A673 (cell line): ENCODE results near the gene KCNAB2. TPM values are rescaled to one million over a fixed set of nuclear protein-coding genes. Genes with fewer than 3 reads are reported as not detected.

Experiments
- BruUV-seq: library from RNA; stranded (reverse); fragments of 400-500 nt; replicated peaks from 2 replicates; lab custom pipeline; 2021; lab: Mats Ljungman, UMichigan
- CTCF ChIA-PET: fragments of 300-600 bp; sonication (Branson Sonifier 250); formaldehyde crosslinking; loops from one replicate; lab custom pipeline; 2022; ENCODE audit warnings: antibody characterized with exemption; lab: Charles Lee
- POLR2A ChIA-PET: fragments of 300-600 bp; sonication (Branson Sonifier 250); formaldehyde crosslinking; loops from one replicate; lab custom pipeline; 2022; ENCODE audit warnings: antibody characterized with exemption; ENCODE audit not compliant: low non-redundant PET; lab: Charles Lee
- DNase-seq: peaks from one replicate; pipeline ENCODE4 v3.0.0-alpha.2; 2015; ENCODE audit warnings: low spot score
- H3K27ac ChIP-seq: fragments of 200-600 bp; sonication (generic); 2 replicates; pipeline ENCODE4 v1.5.1; 2016; ENCODE audit warnings: mixed run types, low read depth, mild to moderate bottlenecking, mixed read lengths, antibody characterized with exemption, low read length; ENCODE audit not compliant: poor library complexity, severe bottlenecking
- H3K27me3 ChIP-seq: fragments of 200-600 bp; sonication (generic); replicated peaks from 2 replicates; pipeline ENCODE4 v1.6.1; 2017; ENCODE audit warnings: mixed run types, low read depth, mild to moderate bottlenecking, mixed read lengths, antibody characterized with exemption, low read length; ENCODE audit not compliant: insufficient read depth, poor library complexity
- H3K36me3 ChIP-seq: fragments of 200-600 bp; sonication (generic); 2 replicates; pipeline ENCODE4 v1.6.1; 2016; ENCODE audit warnings: mixed run types, mild to moderate bottlenecking, mixed read lengths, antibody characterized with exemption, low read length; ENCODE audit not compliant: insufficient read depth, poor library complexity, severe bottlenecking
- H3K4me1 ChIP-seq: fragments of 200-600 bp; sonication (generic); 2 replicates; pipeline ENCODE4 v1.6.1; 2017; ENCODE audit warnings: mixed run types, mild to moderate bottlenecking, mixed read lengths, antibody characterized with exemption, low read length; ENCODE audit not compliant: insufficient read depth, poor library complexity, severe bottlenecking
- H3K4me3 ChIP-seq: fragments of 200-600 bp; sonication (generic); 2 replicates; pipeline ENCODE4 v1.5.1; 2016; ENCODE audit warnings: low read depth, mixed run types, mild to moderate bottlenecking, mixed read lengths, low read length; ENCODE audit not compliant: poor library complexity, severe bottlenecking
- H3K9me3 ChIP-seq: fragments of 200-600 bp; sonication (generic); 2 replicates; pipeline ENCODE4 v1.6.1; 2016; ENCODE audit warnings: mixed run types, low read depth, mild to moderate bottlenecking, mixed read lengths, antibody characterized with exemption, low read length; ENCODE audit not compliant: poor library complexity, severe bottlenecking
- CTCF ChIP-seq: fragments of 300-800, 200-600 bp; sonication (generic); conservative IDR thresholded peaks from 2 replicates; pipeline ENCODE4 v1.5.1; 2017; ENCODE audit warnings: low read depth, mild to moderate bottlenecking, antibody characterized with exemption, low read length, moderate library complexity, mixed read lengths
- EZH2 ChIP-seq: fragments of 200-600 bp; sonication (generic); IDR thresholded peaks from 2 replicates; pipeline ENCODE4 v1.6.1; 2017; ENCODE audit warnings: borderline replicate concordance, low read depth, mild to moderate bottlenecking, mixed read lengths, antibody characterized with exemption, low read length; ENCODE audit not compliant: poor library complexity, severe bottlenecking
- intact Hi-C: fragments of 100-400 bp; cut with micrococcal nuclease; formaldehyde crosslinking; loops from one replicate; pipeline ENCODE4 v1.10.0; 2022; ENCODE audit not compliant: unreplicated experiment
- total RNA-seq: library from RNA; stranded (reverse); gene quantifications from 2 replicates; pipeline ENCODE4 v1.2.3, GENCODE V29; 2021

The KCNAB2 gene
- total RNA-seq, 1 experiment from 2014 or later = 6.4 TPM

GRCh38 chr1:5998051-5998905, 47.4 kb upstream of the KCNAB2 start:
- TF ChIP-seq CTCF (no peak), EZH2 (no peak)
- CTCF ChIA-PET = no interaction called here
- H3K4me1 ChIP-seq = peaks cover 21% of the 10 kb centered on the region

DNA sequence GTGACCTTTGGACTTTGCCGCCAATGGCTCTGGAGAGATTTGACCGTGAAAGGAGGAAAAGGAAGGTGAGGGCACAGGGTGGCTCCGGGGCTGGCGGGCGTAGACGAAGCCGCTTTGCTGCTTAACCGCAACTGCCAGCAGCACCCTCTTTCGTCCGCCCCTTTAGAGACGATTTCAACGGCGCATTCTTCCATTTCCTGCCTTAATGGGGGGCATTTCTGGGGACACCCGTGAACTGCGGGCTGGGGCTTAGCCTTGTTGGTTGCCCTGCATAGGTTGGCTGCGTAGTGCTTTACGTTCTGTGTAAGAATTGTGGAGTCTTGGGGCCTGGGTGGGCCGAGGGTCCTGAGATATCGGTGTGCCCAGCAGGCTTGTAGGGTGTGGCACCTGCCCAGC, 46.8 kb upstream of the KCNAB2 start:
- intact Hi-C loops = no loop called here
- no peak for TF ChIP-seq CTCF
- TF ChIP-seq EZH2 = no peak
- no TSS peak for BruUV-seq
- no peak overlapping the region for H3K4me3 ChIP-seq
- CTCF ChIA-PET = no interaction called here
- no peaks in the 10 kb centered on the region for H3K27me3 ChIP-seq
- H3K27ac ChIP-seq = no peak overlapping the region
- peaks cover 21% of the 10 kb centered on the region for H3K4me1 ChIP-seq
- no peak for DNase-seq
- POLR2A ChIA-PET = no interaction called here
- no peaks in the 10 kb centered on the region for H3K36me3 ChIP-seq
- no peaks in the 10 kb centered on the region for H3K9me3 ChIP-seq

More at GRCh38 chr1:5998051-5998905, 47.4 kb upstream of the KCNAB2 start:
- Histone ChIP-seq H3K9me3 (no peaks in the 10 kb centered on the region), H3K4me3 (no peak overlapping the region), H3K27me3 (no peaks in the 10 kb centered on the region), H3K36me3 (no peaks in the 10 kb centered on the region), H3K27ac (no peak overlapping the region)
- no TSS peak for BruUV-seq
- POLR2A ChIA-PET = no interaction called here
- intact Hi-C loops = no loop called here
- no peak for DNase-seq

GRCh38 chr1:5999711-6000443, 45.8 kb upstream of the KCNAB2 start:
- POLR2A ChIA-PET = no interaction called here

More at GRCh38 chr1:5999711-6000443, 45.8 kb upstream of the KCNAB2 start:
- Histone ChIP-seq H3K36me3 (no peaks in the 10 kb centered on the region), H3K4me3 (no peak overlapping the region), H3K4me1 (peaks cover 27% of the 10 kb centered on the region), H3K27me3 (no peaks in the 10 kb centered on the region), H3K9me3 (no peaks in the 10 kb centered on the region), H3K27ac (no peak overlapping the region)
- TF ChIP-seq EZH2 (no peak), CTCF (no peak)
- DNase-seq = no peak
- intact Hi-C loops = no loop called here
- no TSS peak for BruUV-seq
- CTCF ChIA-PET = no interaction called here
